GM20000 (cell line): Measurements from ENCODE around the gene CARMIL1.
A peak's percentile ranks its signal among the peaks of the same experiment; 100 is the strongest.

Source experiments
- DNase-seq: peaks from one replicate; pipeline ENCODE4 v3.0.0; 2012; ENCODE audit warnings: low spot score
- CTCF ChIP-seq: IDR thresholded peaks from 2 replicates; pipeline ENCODE4 v1.5.1; 2012; ENCODE audit warnings: mild to moderate bottlenecking, control low read depth; ENCODE audit errors: extremely low read depth, missing control alignments

The CARMIL1 gene

GRCh38 chr6:25490018-25490801 is 211.0 kb downstream of the CARMIL1 start:
- peak; percentile 69 for DNase-seq
- peak; percentile 86 for TF ChIP-seq CTCF

GRCh38 chr6:25492951-25493350 is 213.8 kb downstream of the CARMIL1 start:
- no peak for TF ChIP-seq CTCF
- no peak for DNase-seq

- DNase-seq: no peak
- TF ChIP-seq CTCF: no peak
Observed at GRCh38 chr6:25494469-25494868, 215.3 kb downstream of the CARMIL1 start.

- no peak for DNase-seq
- TF ChIP-seq CTCF: no peak
Observed at GRCh38 chr6:25497383-25498040, 218.3 kb downstream of the CARMIL1 start.

GRCh38 chr6:25498505-25498904 is 219.3 kb downstream of the CARMIL1 start:
- TF ChIP-seq CTCF: no peak
- no peak for DNase-seq

- TF ChIP-seq CTCF: no peak
- no peak for DNase-seq
Observed at GRCh38 chr6:25499615-25500235, 220.6 kb downstream of the CARMIL1 start.

GRCh38 chr6:25503686-25504085 is 224.5 kb downstream of the CARMIL1 start:
- DNase-seq: no peak
- no peak for TF ChIP-seq CTCF
